Endothelial cell of umbilical vein (primary cell): Measurements from ENCODE around the gene TFF2.

Source experiments
- CTCF ChIP-seq, 2 donors: IDR thresholded peaks; 1 replicate in 1 of 2; 2 replicates in 1 of 2; pipeline ENCODE4 v1.5.1; 2011; ENCODE audit warnings: low read length in 2 of 2, mild to moderate bottlenecking in 2 of 2, moderate library complexity in 2 of 2, control low read depth in 1 of 2, inconsistent platforms in 1 of 2, low read depth in 1 of 2; ENCODE audit not compliant: insufficient read depth in 1 of 2; ENCODE audit errors: extremely low read depth in 1 of 2
- MAX ChIP-seq: IDR thresholded peaks from 2 replicates; pipeline ENCODE4 v1.6.1; 2011; ENCODE audit not compliant: insufficient read depth, insufficient read length
- POLR2A ChIP-seq: IDR thresholded peaks from 2 replicates; pipeline ENCODE4 v1.6.1; 2012; ENCODE audit warnings: low read depth, mild to moderate bottlenecking, control low read depth, low read length
- POLR2AphosphoS5 ChIP-seq: IDR thresholded peaks from 2 replicates; pipeline ENCODE4 v1.6.1; 2012; ENCODE audit warnings: low read depth, mild to moderate bottlenecking, control low read depth, low read length, moderate library complexity; ENCODE audit not compliant: insufficient read depth

- TF ChIP-seq MAX (no peak), CTCF (IDR thresholded peaks at IDR 0.05; ENCODE audit: extremely low read depth in 1 of 2, insufficient read depth in 1 of 2, low read depth in 1 of 2, low read length in 2 of 2) (no peak), POLR2A (no peak), POLR2AphosphoS5 (no peak)
Observed at GRCh38 chr21:42330380-42331371, 20.1 kb downstream of the TFF2 start.
